ENCODE data around the gene HOMER2.
"Not testable (repeated sequence)": the region's sequence is repeated elsewhere in the genome, so short reads cannot be mapped to it uniquely, and the experiment has no call there.

The HOMER2 gene

DNA sequence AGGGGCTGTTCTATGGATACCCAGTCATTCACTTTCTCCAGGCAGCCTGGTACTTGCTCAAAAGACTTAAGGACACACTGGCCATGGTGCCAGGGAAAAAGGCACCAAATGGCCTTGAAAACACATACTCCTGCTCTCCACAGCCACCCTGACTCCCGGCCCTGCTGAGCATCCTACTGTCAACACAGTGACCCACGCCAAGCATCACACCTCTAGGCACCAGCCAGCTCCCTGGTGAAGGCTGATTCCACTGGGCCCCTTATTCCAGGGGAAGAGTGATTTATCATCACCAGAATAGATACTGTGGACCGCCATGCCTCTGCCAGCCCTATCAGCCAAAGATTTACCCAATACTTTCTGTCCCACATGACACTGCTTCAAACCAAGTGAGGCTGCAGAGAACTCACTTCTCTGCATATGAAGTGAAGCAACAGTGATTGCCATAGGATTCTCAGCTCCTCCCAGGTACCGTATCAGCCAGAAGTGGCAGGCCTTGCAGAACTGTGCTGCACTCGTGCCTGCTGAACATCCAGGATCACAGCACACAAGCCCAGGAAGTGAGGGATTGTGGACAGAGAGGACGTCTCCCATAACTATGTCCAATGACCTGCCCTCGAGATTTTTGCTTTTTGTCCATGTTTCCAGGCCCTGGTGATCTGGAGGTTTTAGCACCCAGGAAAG lies 79.4 kb downstream of the HOMER2 start:
- no peak overlapping the region for H3K27ac ChIP-seq
- TF ChIP-seq ZFX (IDR thresholded peaks at IDR 0.05): no peak
- TF ChIP-seq, protein P1, sequence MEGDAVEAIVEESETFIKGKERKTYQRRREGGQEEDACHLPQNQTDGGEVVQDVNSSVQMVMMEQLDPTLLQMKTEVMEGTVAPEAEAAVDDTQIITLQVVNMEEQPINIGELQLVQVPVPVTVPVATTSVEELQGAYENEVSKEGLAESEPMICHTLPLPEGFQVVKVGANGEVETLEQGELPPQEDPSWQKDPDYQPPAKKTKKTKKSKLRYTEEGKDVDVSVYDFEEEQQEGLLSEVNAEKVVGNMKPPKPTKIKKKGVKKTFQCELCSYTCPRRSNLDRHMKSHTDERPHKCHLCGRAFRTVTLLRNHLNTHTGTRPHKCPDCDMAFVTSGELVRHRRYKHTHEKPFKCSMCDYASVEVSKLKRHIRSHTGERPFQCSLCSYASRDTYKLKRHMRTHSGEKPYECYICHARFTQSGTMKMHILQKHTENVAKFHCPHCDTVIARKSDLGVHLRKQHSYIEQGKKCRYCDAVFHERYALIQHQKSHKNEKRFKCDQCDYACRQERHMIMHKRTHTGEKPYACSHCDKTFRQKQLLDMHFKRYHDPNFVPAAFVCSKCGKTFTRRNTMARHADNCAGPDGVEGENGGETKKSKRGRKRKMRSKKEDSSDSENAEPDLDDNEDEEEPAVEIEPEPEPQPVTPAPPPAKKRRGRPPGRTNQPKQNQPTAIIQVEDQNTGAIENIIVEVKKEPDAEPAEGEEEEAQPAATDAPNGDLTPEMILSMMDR (conservative IDR thresholded peaks at IDR 0.05): no peak

GRCh38 chr15:82871832-82872484 lies 80.6 kb downstream of the HOMER2 start:
- TF ChIP-seq, protein P1 (conservative IDR thresholded peaks at IDR 0.05): no peak
- no peak for TF ChIP-seq ZFX (IDR thresholded peaks at IDR 0.05)
- H3K27ac ChIP-seq: no peak overlapping the region

DNA sequence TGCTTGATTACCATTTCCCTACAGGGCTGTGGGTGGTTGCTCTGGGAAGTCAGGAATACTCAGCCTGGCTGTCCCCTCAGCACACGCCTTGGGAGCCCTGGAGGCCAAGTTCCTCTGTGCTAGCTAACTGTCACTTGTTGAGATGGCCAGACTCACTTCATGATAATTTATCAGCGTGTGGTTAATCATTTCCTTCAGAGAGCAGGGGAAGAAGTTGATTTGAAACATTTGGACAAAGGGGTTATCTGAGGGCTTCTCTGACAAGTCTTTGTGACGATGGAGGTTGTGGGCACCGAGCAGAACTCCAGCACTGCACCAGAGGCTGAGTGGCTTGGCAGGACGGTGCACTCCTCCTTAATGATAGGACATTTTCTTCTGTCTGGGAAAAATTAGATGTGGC lies 81.2 kb downstream of the HOMER2 start:
- TF ChIP-seq ZFX (IDR thresholded peaks at IDR 0.05): no peak
- TF ChIP-seq, protein P1 (conservative IDR thresholded peaks at IDR 0.05): no peak
- no peak overlapping the region for H3K27ac ChIP-seq

GRCh38 chr15:82870727-82871320 lies 81.7 kb downstream of the HOMER2 start:
- H3K27ac ChIP-seq: no peak overlapping the region
- TF ChIP-seq ZFX (IDR thresholded peaks at IDR 0.05): no peak
- TF ChIP-seq, protein P1 (conservative IDR thresholded peaks at IDR 0.05): no peak

- not testable (repeated sequence) for H3K27ac ChIP-seq
Observed at GRCh38 chr15:82865981-82866380, 86.5 kb downstream of the HOMER2 start.

- not testable (repeated sequence) for H3K27ac ChIP-seq
Observed at GRCh38 chr15:82865581-82865980, 86.9 kb downstream of the HOMER2 start.

DNA sequence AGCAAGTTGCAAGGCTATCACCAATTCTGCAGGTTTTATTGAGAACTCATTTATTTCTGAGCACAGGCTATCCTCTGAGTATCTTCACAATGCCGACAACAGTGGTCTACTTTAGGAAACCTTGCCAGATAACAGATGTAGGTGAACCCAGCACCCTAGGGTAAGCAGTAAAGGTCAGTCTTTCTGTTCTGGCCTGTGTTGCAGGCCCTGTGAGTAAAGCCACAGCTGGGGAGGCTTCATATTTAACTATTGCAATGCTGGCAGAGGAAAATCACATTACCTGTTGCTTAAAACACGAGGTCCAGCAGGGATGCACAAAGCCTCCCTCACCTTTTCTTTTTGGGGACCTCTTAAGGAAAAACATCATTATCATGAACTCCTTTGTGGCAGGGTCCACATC lies 87.6 kb downstream of the HOMER2 start:
- H3K27ac ChIP-seq: no peak overlapping the region
- no peak for TF ChIP-seq ZFX (IDR thresholded peaks at IDR 0.05)
- TF ChIP-seq, protein P1 (conservative IDR thresholded peaks at IDR 0.05): no peak

DNA sequence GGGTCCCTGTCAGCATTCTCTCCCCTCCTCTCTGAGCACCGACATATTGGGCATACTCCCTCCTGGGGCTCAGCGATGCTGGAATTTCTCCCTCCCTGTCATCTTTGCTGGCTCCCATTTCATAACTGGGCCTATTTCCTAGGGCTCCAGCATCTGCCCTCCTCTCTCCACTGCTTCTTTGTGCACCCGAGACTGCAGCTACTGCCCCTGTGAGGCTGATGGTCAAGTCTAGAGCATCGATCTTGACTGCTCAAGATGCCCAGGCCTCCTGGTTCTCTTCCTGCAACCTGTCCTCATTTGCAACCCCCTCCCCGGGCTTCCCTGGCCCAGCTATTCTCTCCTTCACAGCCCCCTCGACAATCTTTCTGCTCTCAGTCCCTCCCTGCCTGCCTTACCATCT lies 89.6 kb downstream of the HOMER2 start:
- no peak for TF ChIP-seq ZFX (IDR thresholded peaks at IDR 0.05)
- TF ChIP-seq, protein P1 (conservative IDR thresholded peaks at IDR 0.05): no peak
- H3K27ac ChIP-seq: no peak overlapping the region

All from C4-2B (cell line).